Measurements from ENCODE around the gene CYYR1.
"Not testable (repeated sequence)": the region's sequence is repeated elsewhere in the genome, so short reads cannot be mapped to it uniquely, and the experiment has no call there.

Gene CYYR1

GRCh38 chr21:26473471-26473870 is 99.6 kb downstream of the CYYR1 start:
- DNase-seq = no peak

- no peak for DNase-seq
These were observed 102.0 kb downstream of the CYYR1 start for GRCh38 chr21:26471099-26471471.

DNA sequence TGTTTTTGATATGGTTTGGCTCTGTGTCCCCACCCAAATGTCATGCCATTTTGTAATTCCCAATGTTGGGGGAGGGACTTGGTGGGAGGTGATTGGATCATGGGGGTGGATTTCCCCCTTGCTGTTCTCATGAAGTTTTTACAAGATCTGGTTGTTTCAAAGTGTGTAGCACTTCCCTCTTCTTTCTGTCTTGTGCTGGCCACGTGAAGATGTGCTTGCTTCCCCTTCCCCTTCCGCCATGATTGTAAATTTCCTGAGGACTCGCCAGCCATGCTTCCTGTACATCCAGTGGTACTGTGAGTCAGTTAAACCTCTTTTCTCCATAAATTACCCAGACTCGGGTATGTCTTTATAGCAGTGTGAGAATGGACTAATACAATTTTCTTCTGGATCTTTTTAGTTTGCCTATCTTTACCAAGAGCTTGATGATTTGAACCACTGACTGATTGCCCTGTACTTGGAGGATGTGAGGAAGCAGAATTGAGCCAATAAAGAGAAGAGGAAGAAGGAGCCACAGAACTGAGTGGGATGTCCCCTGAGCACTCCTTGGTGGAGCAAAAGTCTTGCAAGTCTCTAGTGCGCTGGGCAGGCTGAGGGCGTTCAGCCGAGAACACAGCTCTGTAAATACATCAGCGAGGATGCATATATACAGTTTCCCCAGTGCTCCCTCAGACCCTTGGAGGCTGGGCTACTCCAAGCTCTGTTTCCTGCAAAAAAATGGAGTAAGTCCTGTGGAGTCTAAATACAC is 102.6 kb downstream of the CYYR1 start:
- no peak for DNase-seq

DNA sequence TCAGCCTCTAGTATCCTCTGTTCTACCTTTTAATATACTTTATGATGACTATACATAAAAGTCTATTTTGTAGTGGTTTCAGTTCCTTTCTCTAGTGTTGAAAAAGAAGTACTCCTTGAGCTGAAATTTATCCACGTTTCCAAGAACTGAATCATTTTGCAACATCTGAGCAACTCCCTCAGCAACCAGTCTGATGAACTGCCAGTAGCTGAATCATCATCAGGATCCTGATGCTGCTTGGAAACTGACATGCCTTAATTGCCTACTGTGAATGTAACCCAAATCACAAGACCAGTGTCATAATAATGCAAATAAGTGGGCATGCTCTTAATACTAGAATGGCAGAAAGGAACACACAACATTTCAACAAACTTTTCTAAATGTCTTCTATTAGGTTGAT is 103.3 kb downstream of the CYYR1 start:
- DNase-seq = no peak

DNA sequence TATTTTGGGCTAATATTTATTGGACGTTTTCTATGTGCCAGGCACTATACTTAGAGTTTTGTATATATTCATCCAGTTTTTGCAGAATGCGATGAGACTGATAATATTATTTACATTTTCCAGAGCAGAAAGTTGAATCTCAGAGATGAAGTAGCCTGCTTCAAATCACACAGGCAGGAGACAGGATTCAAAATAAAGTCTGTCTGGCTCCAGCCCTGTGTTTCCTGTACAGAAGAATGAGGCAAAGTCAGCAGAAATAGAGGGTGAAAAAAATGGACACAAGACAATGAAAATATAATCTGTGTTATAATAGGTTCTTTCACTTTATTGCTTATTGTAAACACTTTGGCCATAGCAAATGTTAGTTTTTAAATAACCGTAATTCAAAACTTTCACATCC is 107.2 kb downstream of the CYYR1 start:
- DNase-seq = no peak

- no peak for DNase-seq
These were observed 111.6 kb downstream of the CYYR1 start for GRCh38 chr21:26461500-26461899.

DNA sequence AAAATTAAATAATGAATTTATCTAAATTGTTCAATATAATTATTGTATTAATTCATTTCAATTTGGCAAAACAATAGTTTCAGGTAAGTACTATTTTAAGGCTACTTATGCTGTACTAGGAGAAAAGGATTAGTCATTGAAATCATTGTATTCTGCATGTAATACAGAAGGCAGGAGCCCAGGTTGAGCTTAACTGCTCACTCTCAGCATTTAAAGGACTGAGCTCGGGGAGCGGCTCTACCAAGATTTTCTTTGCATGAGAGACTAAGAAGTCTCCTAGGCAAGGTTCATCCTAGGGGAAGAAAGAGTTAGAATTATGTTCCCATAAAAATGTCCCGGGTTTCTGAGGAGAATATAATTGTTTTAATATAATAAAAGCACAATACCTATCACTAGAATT is 112.5 kb downstream of the CYYR1 start:
- no peak for DNase-seq

GRCh38 chr21:26458854-26459253 is 114.2 kb downstream of the CYYR1 start:
- DNase-seq = not testable (repeated sequence)

- DNase-seq = no peak
These were observed 115.3 kb downstream of the CYYR1 start for GRCh38 chr21:26457817-26458216.

DNA sequence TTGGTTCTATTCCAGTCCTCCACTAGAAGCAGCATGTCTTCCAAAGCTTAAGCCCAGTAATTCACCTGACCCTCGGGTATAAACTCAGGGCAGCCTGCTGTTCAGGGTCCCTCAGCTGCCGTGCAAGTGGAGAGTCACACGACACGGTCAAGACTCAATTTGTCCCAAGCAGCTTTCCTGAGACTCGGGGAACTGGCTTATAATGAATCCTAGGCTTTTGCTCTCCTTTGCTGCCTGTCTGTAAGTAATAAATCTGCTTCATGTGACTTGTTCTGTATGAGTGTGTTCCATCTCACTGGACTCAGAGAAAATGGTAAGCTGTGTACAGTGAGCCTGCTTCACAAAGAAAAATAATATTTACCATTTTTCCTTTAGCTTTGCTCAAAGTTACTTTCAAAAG is 119.8 kb downstream of the CYYR1 start:
- DNase-seq = no peak

- no peak for DNase-seq
These were observed 121.9 kb downstream of the CYYR1 start for GRCh38 chr21:26451081-26451740.

DNA sequence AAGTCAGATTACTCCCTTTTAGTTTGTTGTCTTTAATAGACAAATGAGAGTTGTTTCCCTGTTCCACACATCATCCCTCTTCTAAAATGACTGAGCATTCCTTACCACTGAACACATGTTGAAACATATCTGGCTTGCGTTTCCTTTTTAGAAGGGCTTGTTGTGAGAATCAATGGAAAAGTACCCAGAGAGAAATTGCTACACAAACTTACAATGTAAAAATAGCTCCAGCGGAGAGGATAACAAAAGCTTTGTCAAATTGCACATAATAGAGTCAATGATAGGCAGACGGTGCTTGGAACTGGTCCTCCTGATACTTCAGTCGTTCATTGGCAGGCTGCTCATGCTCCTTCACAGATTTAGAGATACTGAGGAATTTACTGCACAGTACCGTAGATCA is 123.9 kb downstream of the CYYR1 start:
- no peak for DNase-seq

- no peak for DNase-seq
These were observed 124.3 kb downstream of the CYYR1 start for GRCh38 chr21:26448751-26449150.

DNA sequence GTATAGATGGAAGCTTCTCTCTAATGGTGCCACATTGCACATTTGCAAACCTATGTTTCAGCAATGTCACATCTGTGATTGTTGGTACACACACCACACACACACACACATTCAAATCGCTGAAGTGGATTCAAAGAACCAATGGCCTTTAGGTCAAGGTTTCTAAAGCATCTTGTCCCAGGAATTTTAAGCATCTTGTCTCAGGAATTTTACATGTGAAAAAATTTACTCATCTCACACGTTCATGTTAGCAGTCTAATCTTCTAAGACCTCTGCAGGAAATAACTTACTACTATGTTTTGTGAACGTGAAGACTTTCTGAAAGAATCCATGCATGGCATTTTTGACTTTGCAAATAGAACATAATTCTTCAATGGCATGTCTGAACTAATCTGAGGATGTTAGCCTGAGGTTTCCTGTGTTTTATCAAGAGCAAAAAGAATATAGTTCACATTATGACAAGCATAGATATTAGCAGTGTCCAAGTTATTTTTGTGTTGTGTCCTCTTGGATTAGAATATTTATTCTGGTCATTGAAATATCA is 125.1 kb downstream of the CYYR1 start:
- no peak for DNase-seq

GRCh38 chr21:26445440-26445839 is 127.6 kb downstream of the CYYR1 start:
- DNase-seq = no peak

- DNase-seq = no peak
These were observed 128.4 kb downstream of the CYYR1 start for GRCh38 chr21:26444646-26445045.

DNA sequence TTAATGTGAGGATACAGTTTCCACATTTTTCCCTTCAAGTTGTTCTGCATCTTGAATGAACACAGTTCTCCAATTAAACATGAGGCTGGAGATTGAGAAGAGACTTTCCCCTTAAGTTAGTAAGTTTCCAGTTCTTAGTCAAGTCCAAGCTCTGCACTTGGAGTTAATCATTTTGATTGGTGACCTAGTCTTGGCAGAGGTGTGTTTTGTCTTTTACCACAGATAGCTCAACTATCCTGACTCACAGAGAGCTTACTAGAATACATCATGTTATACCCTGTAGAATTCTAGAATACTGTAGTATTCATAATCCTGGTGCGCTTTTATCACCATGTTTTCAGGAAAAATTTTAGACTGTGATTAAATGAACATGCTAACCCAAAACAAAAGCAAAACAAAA is 129.2 kb downstream of the CYYR1 start:
- DNase-seq = no peak

DNA sequence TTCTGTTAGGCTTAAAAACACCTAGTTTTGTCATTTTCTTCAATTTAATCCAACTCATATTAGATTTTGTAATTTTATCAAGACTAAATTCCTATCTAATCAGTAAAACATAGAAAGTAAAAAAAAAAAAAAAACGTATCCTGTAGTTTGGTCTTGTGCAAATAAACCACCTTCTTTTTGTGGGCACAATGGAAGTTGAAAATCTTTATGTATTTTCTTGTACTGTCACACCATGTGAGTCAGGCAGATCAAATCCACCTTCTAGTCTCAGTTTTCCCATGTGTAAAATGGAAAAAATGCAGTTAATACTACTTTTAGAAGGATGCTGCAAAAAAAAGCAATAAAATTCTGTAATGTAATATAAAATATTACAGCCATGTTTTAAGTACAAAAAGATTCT is 129.8 kb downstream of the CYYR1 start:
- no peak for DNase-seq

DNA sequence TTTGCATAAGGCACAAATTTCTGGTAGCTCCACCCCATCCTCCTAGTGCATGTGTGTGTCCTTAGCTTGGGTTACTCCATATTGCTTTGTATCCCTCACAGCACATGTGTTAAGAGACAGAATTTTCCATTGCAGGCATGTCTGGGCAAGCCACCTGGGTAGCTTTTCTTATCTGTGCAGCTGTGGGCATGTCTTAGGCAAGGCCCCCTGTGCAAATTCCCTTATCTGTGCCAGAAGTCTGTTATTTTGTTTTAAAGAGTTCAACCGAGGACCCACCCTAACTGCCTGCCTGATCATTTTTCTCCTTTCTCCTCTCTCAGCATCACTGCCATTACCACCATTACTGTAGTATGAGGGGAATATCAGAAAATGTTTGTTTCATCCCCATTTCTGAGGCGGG is 131.9 kb downstream of the CYYR1 start:
- DNase-seq = no peak

DNA sequence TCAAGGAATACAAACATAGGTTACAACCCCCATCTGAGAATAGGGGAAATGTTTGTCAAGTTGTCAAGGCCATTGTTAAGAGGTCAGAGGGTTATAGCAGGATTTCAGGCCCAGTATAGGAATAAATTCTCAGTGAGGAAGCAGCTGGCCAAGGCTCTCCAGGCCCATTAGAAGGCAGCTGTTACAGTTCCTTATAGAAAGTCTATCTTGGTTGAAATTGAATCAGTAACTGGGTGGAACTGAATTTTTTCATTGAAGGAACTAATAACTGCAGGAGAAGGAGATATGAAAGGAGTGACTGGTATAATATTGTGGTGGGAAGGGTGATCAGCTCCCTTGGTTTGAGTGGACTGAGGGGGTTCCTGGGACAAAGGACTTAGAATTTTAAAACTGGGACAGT is 134.1 kb downstream of the CYYR1 start:
- no peak for DNase-seq

GRCh38 chr21:26437326-26438009 is 135.6 kb downstream of the CYYR1 start:
- DNase-seq = no peak

DNA sequence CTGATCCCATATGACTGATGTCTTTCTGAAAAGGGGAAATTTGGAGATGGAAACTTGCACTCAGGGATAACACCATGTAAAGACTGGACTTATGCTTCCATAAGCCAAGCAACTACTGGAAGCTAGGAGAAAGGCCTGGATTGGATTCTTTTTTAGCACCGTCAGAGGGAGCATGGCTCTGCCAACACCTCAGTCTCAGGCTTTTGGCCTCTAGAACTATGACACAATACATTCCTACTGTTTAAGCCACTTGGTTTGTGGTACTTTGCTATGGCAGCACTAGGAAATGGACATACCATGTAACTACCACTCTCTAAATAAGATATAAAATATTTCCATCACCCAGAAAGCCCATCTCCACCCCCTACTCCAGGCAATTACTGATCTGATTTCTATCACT is 139.7 kb downstream of the CYYR1 start:
- DNase-seq = no peak

GRCh38 chr21:26432410-26432809 is 140.7 kb downstream of the CYYR1 start:
- DNase-seq = no peak

DNA sequence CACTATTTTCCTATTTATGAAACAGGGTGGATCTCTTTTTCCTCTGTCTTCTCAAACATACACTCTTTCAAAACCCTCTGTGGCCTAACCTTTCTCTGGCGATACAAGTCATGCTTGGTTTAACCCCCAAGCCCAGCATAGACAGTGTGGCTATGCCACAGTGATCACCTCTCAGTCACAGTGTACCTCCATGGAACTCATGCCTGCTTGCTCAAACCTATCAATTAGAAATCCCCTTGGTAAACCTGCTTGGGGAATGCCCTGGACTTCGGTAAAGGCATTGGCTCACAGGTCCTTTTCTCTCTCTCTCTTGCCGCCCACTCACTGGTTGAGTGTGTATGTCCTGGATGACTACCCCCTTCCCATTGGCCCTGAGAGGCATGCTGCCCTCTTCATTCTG is 147.5 kb downstream of the CYYR1 start:
- no peak for DNase-seq
